GM18519 (cell line): Measurements from ENCODE around the gene PPP2CA.
A peak's percentile ranks its signal among the peaks of the same experiment; 100 is the strongest.
"Not testable (repeated sequence)": the region's sequence is repeated elsewhere in the genome, so short reads cannot be mapped to it uniquely, and the experiment has no call there.

ENCODE experiments used
- ATAC-seq: cut with Tn5 transposase; IDR thresholded peaks from one replicate; pipeline ENCODE4 v1.9.1; 2021; ENCODE audit warnings: mild to moderate bottlenecking, moderate library complexity; ENCODE audit not compliant: unreplicated experiment, low FRiP score

PPP2CA gene

GRCh38 chr5:134246771-134247427 lies 21.0 kb upstream of the PPP2CA start:
- no peak for ATAC-seq

GRCh38 chr5:134245692-134246091 lies 19.8 kb upstream of the PPP2CA start:
- no peak for ATAC-seq

- no peak for ATAC-seq
Measured at GRCh38 chr5:134245101-134245604, 19.3 kb upstream of the PPP2CA start.

- no peak for ATAC-seq
Measured at GRCh38 chr5:134242146-134242545, 16.3 kb upstream of the PPP2CA start.

- no peak for ATAC-seq
Measured at GRCh38 chr5:134240421-134240962, 14.6 kb upstream of the PPP2CA start.

- no peak for ATAC-seq
Measured at GRCh38 chr5:134236820-134237219, 10.9 kb upstream of the PPP2CA start.

GRCh38 chr5:134236318-134236717 lies 10.4 kb upstream of the PPP2CA start:
- no peak for ATAC-seq

GRCh38 chr5:134228624-134229023 lies 2.8 kb upstream of the PPP2CA start:
- no peak for ATAC-seq

GRCh38 chr5:134227776-134228175 lies 1.9 kb upstream of the PPP2CA start:
- ATAC-seq = no peak

- ATAC-seq = no peak
Measured at GRCh38 chr5:134227259-134227658, 1.4 kb upstream of the PPP2CA start.

GRCh38 chr5:134226441-134227192 lies 744 bp upstream of the PPP2CA start:
- ATAC-seq = no peak

GRCh38 chr5:134224888-134225779 lies 739 bp downstream of the PPP2CA start:
- ATAC-seq = peak; percentile 19

- ATAC-seq = no peak
Measured at GRCh38 chr5:134223406-134224248, 2.2 kb downstream of the PPP2CA start.

- not testable (repeated sequence) for ATAC-seq
Measured at GRCh38 chr5:134221690-134222089, 4.2 kb downstream of the PPP2CA start.

GRCh38 chr5:134215757-134216156 lies 10.1 kb downstream of the PPP2CA start:
- ATAC-seq = no peak

GRCh38 chr5:134211263-134212031 lies 14.4 kb downstream of the PPP2CA start:
- not testable (repeated sequence) for ATAC-seq

GRCh38 chr5:134209477-134210245 lies 16.2 kb downstream of the PPP2CA start:
- ATAC-seq = no peak

- ATAC-seq = no peak
Measured at GRCh38 chr5:134207696-134208095, 18.2 kb downstream of the PPP2CA start.
